Jurkat, Clone E6-1 (cell line): ENCODE data around the gene FAM107A. TPM values are rescaled to one million over a fixed set of nuclear protein-coding genes. Genes with fewer than 3 reads are reported as not detected.

Experiments used
- DNase-seq: peaks from one replicate; pipeline ENCODE4 v3.0.0-alpha.2; 2011; ENCODE audit warnings: low read depth, low spot score
- H3K4me3 ChIP-seq: 2 replicates; pipeline ENCODE4 v1.5.1; 2011; ENCODE audit warnings: mild to moderate bottlenecking, low read length, control low read depth, moderate library complexity
- polyA plus RNA-seq: library from polyadenylated mRNA; unstranded; fragments of >200 nt; gene quantifications from one replicate; pipeline ENCODE4 v1.2.1, GENCODE V29; 2012; ENCODE audit warnings: missing spikeins; ENCODE audit not compliant: insufficient read length, insufficient read depth

Gene FAM107A
- polyA plus RNA-seq, result not detected

DNA sequence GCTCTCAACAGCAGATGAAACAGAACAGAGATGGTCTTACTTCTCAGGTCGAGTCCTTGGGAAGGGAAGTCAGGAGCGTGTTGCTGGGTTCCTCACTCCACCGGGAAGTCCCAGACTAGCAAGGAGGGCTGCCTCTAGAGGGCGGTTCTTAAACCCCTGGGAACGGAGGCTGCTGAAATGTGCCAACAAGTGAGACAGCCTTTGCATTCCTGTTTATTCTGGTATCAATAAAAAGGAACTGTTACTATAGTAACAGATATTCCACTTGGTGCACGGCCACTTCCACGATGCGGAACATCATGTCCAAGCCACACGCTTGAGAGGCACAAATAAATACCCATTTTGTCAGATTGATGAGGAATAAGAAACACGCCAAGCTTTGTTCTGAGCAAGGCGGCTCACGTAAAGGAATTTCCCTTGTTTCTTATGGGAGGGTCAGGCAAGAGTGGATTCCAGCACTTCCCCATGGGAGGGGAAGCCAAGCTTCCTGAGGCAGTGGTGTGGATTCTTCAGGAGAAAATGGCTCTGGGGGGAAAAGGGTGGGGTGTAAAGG lies at the start of gene FAM107A:
Gene FAM107A, minus strand, starts transcription at position 123 of the 553 bp plus-strand sequence. CDS start 7,531 bp downstream, outside the sequence.
- DNase-seq, result no peak
- H3K4me3 ChIP-seq, result no peak within 1 kb of the TSS

- no peak for DNase-seq
- no peak overlapping the region for H3K4me3 ChIP-seq
Observed at GRCh38 chr3:58625196-58625824, 48.1 kb upstream of the FAM107A start.

DNA sequence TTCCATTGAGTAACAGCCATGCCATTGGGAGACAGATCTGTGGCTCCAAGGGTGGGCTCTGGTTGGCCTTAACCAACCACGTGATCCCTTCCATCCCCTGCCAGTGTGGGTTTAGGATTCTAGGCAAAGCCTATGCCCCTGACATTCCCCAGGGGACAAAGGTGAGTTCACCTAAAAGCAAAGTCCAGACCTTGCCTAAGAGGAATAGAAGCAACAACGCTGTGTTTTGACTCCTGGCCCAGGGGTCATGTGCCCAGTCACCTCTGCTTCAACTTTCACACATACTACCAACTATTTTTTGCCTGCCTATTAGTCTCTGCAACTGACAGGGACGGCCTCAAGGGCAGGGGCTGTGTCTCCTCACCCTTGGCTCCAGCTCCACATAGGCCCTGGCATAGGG lies 47.4 kb upstream of the FAM107A start:
- no peak overlapping the region for H3K4me3 ChIP-seq
- no peak for DNase-seq

GRCh38 chr3:58623961-58624360 lies 46.8 kb upstream of the FAM107A start:
- no peak for DNase-seq
- H3K4me3 ChIP-seq, result no peak overlapping the region

- H3K4me3 ChIP-seq, result no peak overlapping the region
- no peak for DNase-seq
Observed at GRCh38 chr3:58623478-58623877, 46.3 kb upstream of the FAM107A start.

DNA sequence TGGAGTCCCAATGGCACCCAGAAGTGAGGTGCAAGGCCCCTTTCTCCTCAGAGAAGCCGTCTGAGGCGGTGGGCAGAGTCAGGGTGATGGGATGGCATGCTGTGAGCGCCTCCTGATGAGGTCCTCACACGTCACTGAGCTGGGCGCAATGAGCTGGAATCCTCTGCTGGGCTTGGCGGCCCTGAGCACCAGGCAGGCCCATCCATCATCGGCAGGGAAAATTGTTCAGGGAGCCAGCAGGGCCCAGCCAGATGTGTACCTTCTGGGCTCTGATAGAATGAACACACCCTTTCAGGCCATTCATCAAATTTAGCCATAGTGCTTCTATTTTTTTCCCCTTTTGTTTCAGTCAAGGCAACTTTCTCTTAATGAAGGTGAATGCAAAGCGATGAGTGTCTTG lies 45.7 kb upstream of the FAM107A start:
- no peak overlapping the region for H3K4me3 ChIP-seq
- DNase-seq, result no peak

DNA sequence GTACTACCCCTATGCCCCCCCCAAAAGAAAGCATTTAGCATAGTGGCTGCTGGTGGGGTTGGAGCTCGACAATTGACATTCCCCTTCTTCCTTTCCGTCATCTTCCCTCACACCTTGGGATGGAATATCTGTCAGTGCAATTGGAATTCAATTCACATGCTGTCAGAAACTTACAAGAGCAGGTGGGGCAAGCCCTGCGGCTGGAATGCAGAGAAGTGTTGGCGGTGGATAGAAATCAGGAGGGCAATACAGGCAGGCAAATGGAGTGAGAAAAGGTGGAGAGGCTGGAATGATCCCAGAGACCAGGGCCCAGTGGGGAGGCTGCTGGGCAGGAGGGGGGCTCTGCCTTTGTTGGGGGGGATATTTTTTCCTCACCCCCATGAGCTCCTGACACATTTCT lies 45.2 kb upstream of the FAM107A start:
- no peak for DNase-seq
- no peak overlapping the region for H3K4me3 ChIP-seq

GRCh38 chr3:58621086-58621830 lies 44.1 kb upstream of the FAM107A start:
- DNase-seq, result no peak
- H3K4me3 ChIP-seq, result no peak overlapping the region

DNA sequence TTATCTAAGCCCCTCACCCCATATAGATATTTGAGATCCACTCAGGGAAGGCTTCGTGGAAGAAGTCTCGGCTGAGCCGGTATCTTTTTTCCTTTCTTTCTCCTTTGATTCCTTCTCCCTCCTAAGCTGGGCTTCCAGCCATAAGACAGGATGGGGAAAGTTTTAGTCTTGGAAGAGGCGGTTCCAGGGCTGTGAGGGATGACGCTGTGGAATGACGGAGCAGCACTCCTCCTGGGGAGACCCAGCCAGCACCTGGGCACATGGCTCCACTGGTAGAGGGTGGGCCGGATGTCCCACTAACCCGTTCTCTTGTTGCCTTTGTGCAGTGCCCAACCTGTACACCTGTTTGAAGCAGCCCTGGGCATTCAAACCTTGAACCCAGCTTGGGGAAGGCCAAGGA lies 43.2 kb upstream of the FAM107A start:
- DNase-seq, result no peak
- no peak overlapping the region for H3K4me3 ChIP-seq

- no peak overlapping the region for H3K4me3 ChIP-seq
- DNase-seq, result no peak
Observed at GRCh38 chr3:58617338-58617761, 40.2 kb upstream of the FAM107A start.

- no peak for DNase-seq
- no peak overlapping the region for H3K4me3 ChIP-seq
Observed at GRCh38 chr3:58613236-58614132, 36.3 kb upstream of the FAM107A start.

DNA sequence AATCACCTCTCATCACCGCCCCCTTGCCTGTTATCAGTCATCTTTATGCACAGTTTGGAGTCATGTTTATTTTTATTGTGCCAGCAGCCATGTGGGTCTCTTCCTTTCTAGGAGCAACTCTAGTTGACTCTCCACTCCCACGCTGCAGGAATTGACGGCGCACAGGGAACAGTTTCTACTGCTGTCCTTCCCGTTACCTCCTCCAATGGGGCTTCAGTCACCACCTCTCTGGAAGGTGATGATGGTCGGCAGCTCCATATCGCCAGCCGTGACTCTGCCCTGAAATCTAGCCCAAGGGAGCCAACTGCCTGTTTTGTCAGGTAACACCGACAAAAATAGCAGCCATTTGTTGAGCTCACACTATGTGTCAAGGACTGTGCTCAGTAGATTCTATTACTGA lies 35.6 kb upstream of the FAM107A start:
- DNase-seq, result no peak
- H3K4me3 ChIP-seq, result no peak overlapping the region

- DNase-seq, result no peak
- no peak overlapping the region for H3K4me3 ChIP-seq
Observed at GRCh38 chr3:58609990-58610389, 32.8 kb upstream of the FAM107A start.

DNA sequence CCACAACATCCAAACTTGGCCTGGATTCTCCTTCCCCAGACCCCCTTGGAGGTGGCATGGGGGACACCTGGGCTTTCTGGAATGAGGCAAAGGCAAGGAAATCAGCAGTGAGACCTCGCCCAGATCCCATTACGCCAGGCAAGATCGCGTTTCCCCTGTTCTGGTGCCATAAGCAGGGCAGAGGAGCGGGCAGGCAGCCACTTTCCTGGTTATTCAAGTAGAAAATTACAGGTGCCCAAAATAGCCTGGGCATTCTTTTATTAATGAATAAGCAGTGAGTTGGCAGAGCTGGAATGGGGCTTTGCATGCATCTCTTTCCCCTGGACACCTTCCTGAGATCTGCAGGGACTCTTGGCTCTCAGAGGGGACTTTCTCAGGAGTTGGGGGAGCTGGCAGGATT lies 31.5 kb upstream of the FAM107A start:
- no peak for DNase-seq
- no peak overlapping the region for H3K4me3 ChIP-seq

DNA sequence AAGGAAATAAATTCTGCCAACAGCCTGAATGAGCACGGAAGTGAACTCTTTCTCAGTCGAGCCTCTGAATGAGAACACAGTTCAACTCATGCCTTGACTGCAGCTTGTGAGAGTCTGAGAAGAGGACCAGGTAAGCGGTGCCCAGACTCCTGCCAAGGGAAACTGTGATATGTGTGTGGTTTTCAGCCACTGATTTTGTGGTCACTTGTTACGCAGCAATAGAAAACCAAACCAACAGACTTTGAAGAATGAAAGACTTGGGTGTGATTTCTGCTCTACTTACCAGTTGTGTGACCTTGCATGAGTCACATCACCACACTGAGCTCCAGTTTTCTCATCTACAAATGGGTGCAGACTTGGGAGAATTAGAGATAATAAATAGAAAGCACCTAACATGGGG lies 30.6 kb upstream of the FAM107A start:
- no peak overlapping the region for H3K4me3 ChIP-seq
- peak; percentile 30 for DNase-seq

GRCh38 chr3:58606693-58607092 lies 29.5 kb upstream of the FAM107A start:
- DNase-seq, result no peak
- H3K4me3 ChIP-seq, result no peak overlapping the region

GRCh38 chr3:58604031-58604430 lies 26.8 kb upstream of the FAM107A start:
- H3K4me3 ChIP-seq, result no peak overlapping the region
- no peak for DNase-seq

- DNase-seq, result no peak
- no peak overlapping the region for H3K4me3 ChIP-seq
Observed at GRCh38 chr3:58603606-58604005, 26.4 kb upstream of the FAM107A start.

- no peak overlapping the region for H3K4me3 ChIP-seq
- no peak for DNase-seq
Observed at GRCh38 chr3:58597770-58598310, 20.6 kb upstream of the FAM107A start.
